Activated CD8-positive, alpha-beta memory T cell treated with anti-CD3 and anti-CD28 coated beads for 48 hours (primary cell): Measurements from ENCODE around the gene MDFI.

Source experiments
- DNase-seq, 3 experiments: peaks; one replicate each; pipeline ENCODE4 v3.0.0-alpha.2; 2020; ENCODE audit warnings: low read depth in 2 of 3, low spot score in 2 of 3

MDFI gene

DNA sequence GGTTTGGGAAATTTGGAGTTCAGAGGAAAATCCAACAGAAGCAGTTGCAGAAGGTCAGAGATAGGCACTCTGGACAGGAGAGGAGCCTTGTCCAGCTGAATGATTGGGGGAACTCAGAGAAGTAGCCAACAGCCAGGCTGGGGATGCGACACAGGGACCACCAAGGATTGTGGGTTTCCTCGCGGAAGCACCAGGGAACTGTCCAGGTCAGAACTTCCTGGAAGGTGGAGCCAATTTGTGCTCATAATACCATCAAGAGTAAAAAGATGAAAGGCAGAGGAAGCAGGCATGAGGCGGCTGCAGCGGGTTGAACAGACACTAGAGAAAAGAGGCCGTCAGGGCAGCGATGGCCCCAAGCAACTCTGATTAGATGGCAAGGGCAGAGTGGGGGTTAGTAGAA is 33.7 kb downstream of the MDFI start:
- no peak for DNase-seq

DNA sequence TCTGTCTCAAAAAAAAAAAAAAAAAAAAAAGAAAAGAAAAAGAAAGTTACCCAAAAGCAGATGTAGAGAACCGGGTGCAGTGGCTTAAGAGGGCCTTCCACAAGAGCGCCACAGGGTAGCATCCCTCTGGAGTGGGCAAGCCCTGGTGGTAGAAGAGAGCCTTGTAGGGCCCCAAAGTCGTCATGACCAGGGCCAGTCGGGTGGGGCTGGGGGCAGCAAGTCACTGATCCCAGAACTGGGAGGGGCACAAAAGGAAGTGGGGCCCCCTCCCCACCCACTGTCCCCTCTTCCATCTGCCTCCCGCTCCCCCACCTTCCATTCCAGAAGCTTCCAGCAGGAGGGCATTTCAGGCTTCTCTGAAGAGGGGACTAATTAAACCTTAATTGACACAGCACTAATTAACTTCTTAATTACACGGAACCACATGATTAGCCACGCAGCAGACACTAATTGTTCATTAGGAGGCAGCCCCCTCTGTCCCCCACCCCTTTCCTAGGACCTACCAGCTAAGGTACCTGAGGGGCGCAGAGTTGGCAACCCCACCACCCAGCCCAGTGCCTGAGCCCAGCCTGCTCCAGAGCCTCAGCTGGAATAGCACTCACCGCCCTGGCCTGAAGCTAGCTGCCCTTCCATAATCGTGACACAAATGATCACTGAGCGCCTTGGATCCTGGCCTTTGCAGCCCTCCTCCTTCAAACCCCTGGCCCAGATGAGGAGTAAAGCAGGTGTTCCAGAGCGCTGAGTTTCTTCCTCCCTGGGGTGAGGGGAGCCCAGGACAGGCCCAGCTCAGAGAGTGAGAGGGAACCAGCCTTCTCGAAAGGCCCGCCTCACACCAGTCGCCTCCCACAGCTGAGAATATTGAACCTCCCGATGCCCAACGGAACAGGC is 34.8 kb downstream of the MDFI start:
- no peak for DNase-seq

DNA sequence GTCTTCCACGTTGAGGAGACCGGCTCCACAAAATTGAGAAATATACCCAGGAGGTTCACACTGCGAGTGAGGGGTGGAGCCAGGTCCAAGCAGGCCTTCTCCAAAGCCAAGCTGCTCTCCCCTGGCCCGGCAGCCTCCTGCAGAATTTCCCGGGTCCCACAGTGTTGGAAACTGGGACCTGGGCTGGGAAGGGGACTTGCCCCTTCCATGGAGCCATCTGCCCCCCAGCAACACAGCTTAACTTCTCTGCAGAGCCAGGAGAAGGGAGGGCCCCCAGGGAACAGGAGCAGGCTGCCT is 35.4 kb downstream of the MDFI start:
- no peak for DNase-seq

DNA sequence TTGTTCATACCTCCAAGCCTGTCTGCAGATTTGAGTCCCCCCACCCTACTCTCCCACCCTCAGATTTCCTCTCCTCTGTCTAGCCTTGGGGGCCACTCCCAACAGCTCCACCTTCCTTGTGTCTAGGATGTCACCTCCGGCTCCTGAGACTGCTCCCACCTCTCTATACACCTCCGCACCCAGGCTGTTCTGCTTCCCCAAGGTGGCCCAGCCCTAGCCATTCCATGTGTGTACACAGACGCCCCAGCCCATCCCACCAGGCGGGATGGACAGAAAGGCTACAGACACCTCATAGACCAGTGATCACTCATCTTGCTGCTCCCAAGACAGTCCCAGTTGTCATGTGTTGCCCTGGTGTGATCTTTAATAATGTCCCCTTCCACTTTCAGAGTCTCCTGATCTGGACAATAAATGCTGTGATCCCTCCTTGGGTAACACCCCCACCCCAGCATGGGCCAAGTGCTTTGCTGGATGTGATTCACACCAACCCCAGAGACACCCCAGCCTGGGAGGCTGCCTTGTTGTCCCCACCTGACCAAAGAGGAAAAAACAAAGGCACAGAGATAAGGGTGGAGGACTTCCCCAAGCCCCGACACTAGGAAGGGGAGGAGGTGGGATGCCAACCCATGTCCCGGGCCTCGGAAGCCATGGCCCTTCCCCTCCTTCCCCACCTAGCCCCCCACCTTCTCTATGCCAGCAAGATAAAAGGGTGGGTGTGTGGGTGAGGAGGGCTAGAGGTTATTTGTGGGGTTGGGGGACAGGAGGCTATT is 36.1 kb downstream of the MDFI start:
- DNase-seq: no peak

GRCh38 chr6:41675176-41675775 is 37.0 kb downstream of the MDFI start:
- DNase-seq: no peak

- DNase-seq: no peak
Measured at GRCh38 chr6:41675992-41676391, 37.7 kb downstream of the MDFI start.

GRCh38 chr6:41676431-41676830 is 38.2 kb downstream of the MDFI start:
- no peak for DNase-seq

- no peak for DNase-seq
Measured at GRCh38 chr6:41677124-41677921, 39.1 kb downstream of the MDFI start.

DNA sequence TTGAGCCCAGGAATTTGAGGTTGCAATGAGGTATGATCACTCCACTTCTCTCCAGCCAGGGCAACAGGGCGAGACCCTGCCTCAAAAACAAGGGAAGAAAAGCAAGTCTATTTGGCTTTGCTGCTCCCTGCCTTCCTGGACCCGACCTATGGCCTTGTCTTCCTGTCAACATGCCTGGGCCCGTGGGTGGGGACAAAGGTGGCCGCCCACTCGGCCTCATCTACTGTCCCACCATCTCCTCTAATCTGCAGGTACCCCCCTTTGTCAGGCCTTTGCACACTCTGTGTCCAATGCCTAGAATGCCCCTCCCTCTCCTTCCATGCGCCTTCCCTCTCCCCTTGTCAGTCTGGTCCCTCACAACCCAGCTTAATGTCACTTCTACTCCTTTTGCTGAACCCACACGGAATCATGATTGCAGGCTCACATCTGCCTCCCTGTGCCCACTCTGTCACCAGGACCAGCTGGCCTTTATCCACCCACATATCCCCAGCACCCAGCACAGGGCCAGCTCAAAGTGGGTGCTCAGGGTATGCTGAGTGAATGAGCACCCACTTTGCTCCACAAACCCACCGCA is 40.3 kb downstream of the MDFI start:
- DNase-seq: no peak

DNA sequence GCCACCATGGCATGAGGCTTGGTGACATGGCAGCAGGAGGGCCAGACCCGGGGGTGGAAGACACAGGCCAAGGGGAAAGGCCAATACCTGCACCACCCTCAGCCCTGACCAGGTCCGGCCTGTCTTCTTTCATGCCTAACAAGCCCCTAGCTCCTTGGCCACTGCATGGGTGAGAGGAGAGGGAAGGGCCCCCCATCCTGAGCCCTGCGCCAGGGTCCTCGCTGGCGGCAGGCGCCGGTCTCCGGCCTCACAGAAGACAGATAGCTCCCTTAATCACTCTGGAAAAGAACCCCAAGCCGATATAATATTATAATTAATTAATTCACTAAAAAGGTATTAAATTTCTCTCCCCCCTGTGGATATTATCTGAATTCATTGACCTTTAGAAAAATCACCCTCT is 41.4 kb downstream of the MDFI start:
- DNase-seq: no peak

DNA sequence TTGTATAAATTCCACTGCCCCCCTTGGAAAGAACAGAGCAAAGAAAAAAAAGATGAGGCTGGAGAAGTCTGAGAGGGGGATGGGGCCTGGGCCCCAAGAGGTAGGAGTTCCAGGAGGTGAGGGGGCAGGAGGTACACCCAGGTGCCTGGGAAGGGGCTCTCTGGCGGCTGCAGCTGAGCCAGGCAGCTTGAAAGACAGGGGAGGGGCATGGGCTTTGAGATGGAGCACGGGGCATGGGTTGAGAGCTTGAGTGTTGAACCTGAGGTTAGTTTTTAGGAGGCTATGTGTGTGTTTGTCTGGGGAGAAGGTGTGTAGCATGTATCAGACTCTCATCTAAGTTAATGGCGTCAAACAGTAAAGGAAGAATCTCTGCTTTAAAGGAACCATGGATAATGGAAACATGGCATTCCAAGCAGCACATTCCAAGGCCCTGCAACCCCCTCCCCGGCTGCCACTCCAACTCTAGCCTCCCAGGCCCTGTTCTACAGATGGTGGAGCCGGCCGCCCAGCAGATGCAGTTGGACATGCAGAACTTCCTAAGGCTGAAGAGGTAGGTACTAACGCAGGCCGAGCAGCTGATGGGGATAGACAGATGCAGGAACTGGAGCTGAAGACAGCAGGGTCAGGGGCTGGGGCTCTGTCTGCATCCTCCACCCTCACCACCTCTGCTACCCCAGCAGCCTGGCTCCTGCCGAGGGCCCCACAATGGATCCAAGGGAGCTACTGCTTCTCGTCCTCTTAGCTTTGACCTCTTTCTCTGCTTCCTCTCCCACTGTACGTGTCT is 42.1 kb downstream of the MDFI start:
- DNase-seq: no peak

- DNase-seq: peak; percentile 37 to 41 (median 38)
Measured at GRCh38 chr6:41682056-41682477, 43.8 kb downstream of the MDFI start.

- DNase-seq: no peak
Measured at GRCh38 chr6:41682497-41683272, 44.4 kb downstream of the MDFI start.

DNA sequence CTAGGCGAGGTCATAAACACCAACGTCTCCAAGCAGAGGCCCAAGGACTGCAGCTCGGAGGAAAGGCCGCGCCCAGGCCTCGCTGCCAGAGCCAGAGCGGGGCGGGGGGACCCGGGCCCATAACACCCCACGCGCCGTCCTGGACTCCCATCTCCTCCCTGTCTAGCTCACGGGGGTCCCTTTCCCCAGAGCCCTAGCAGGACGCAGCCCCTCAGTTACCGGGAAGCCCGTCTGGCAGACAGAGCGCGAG is 44.9 kb downstream of the MDFI start:
- no peak for DNase-seq

DNA sequence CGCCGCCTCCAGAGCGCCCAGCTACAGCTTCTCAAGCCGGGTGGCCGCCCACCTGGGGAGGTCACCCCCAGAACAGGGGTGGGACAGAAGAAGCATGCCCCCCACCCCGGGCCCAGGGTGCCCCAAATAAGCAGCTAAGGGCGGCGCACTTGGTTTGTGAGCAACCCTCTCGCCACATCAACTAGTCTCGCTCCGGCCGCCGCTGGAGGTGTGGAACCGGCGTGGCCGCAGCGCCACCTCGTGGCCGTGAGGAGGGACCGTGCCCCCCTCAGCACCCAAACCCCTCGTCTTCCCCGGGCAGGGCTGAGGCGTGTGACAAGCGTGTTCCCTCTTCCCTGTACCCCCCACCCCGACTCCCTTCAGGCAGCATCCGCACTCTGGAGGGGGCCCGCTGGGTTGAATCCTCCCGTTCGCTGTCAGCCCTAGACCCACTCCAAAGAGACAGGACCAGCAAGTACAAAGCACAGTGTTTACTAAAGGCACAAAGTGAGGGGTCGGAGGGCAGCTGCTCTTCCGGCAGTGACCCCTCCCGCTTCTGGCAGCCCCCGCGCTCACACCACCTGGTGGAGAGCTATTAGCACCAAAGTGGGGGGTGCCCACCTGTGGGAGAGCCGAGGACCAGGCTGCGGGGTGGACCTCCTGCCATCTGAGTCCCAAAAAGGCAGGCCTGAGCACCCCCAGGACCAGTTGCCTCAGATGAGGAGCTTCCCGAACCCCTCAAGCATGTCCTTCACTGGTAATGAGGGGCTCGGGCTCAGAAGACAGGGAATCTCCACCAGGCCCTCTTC is 45.4 kb downstream of the MDFI start:
- DNase-seq: peak; percentile 61 to 80 (median 67)

DNA sequence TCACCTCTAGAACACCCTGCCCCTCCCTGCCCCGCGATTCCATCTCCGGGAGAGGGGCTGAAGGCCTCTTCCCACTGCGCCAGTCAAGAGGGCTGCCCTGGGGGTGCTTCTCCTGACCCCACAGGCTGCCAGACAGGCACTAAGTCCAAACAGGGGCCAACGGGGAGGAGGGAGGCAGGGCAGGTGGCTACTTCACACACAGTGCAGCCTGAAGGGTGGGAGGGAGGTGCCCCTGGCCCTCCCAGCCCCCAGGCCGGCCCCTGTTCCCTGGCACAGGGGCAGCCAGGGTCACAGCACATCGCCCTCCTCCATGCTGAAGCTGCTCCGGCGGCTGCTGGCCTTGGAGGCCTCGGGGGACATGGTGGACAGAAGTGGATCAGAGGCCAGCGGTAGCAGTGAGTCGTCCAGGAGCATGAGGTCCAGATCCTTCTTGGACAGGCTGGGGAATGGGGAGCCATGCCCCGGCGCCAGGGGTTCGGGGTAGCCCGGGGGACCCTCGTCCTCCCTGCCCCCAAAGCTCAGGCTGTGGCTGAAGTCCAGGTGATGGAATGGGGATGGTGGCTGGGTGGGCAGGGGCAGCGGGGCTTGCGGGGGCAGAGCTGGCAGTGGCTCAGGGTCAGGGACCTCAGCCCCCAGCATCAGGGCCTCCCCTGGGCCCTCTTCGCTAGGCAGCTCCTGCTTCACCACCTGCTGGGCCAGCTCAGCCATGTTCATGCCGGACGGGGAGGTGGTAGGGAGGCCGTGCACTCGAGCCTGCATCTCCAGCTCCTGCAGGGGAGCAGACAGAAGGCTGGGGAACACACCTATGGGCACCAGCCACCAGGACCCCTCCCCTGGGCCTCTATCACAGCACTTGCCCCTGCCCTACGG is 46.3 kb downstream of the MDFI start:
- DNase-seq: no peak

DNA sequence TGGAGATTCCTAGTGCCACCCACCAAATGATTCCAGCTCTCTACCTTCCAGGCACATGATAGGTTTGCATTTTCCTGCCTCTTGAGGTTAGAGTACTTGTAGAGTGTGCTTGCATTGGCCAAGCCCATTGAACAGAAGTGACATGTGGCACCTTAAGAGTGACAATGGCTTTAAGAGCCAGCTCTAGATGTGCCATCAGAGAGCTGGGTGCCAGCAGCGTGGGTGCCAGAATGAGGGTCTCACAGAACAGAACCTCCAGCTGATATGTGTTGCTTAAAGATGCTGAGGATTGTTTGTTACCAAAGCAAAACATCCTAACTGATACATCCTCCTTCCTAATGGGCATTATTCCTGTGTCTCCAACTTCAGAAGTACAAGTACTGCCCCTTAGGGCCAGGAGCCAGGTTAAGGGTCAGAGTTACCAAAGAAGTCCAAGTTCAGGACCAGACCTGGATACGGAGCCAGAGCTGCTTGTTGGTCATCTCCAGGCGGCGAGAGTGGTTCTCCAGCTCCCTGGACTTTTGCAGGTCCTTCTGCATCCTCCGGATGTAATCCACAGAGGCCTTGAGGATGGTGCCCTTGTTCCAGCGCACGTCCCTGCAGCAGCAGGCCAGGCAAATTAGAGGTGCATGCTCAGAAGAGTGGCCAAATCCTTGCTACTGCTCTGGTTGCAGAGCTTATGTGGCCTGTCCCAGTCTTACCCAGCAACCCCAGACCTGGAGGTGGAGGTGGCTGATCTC is 47.5 kb downstream of the MDFI start:
- no peak for DNase-seq
